Astrocyte (in vitro differentiated cells and primary cell): ENCODE measurements around the gene TOR2A.

ENCODE experiments used
- EZH2 ChIP-seq: IDR thresholded peaks from 2 replicates; pipeline ENCODE4 v1.6.1; 2012; ENCODE audit warnings: mild to moderate bottlenecking, low read length, inconsistent platforms; ENCODE audit not compliant: insufficient read depth
- TF ChIP-seq, protein P1 (sequence below): IDR thresholded peaks from 2 replicates; pipeline ENCODE4 v1.5.1; 2011; ENCODE audit warnings: low read depth, mild to moderate bottlenecking, inconsistent platforms, low read length, moderate library complexity; ENCODE audit not compliant: insufficient read depth

DNA sequence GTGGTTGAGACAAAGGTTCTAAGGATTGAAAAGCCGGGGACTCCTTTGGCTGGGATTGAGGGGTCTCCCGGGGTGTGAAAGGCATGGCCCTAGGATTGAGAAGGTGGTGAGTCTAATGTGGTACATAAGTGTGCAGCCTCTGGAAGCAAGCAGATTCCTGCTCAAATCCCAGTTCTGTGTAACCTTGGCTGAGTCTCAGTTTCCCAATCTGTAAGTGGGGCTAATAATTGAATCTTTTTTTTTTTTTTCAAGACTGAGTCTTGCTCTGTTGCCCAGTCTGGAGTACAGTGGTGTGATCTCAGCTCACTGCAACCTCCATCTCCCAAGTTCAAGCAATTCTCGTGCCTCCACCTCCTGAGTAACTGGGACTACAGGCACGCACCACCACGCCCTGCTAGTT lies 37.5 kb upstream of the TOR2A start:
- TF ChIP-seq, protein P1, sequence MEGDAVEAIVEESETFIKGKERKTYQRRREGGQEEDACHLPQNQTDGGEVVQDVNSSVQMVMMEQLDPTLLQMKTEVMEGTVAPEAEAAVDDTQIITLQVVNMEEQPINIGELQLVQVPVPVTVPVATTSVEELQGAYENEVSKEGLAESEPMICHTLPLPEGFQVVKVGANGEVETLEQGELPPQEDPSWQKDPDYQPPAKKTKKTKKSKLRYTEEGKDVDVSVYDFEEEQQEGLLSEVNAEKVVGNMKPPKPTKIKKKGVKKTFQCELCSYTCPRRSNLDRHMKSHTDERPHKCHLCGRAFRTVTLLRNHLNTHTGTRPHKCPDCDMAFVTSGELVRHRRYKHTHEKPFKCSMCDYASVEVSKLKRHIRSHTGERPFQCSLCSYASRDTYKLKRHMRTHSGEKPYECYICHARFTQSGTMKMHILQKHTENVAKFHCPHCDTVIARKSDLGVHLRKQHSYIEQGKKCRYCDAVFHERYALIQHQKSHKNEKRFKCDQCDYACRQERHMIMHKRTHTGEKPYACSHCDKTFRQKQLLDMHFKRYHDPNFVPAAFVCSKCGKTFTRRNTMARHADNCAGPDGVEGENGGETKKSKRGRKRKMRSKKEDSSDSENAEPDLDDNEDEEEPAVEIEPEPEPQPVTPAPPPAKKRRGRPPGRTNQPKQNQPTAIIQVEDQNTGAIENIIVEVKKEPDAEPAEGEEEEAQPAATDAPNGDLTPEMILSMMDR, result no peak
- no peak for TF ChIP-seq EZH2
